Osteoblast (primary cell): ENCODE data around the gene ANKS1B. TPM values are rescaled to one million over a fixed set of nuclear protein-coding genes. Genes with fewer than 3 reads are reported as not detected.
A peak's percentile ranks its signal among the peaks of the same experiment; 100 is the strongest.

Source experiments
- DNase-seq: peaks from one replicate; pipeline ENCODE4 v3.0.0; 2011; ENCODE audit warnings: low spot score, mixed read lengths; ENCODE audit not compliant: insufficient read length; ENCODE audit errors: missing footprints
- H2AFZ ChIP-seq: 2 replicates; pipeline ENCODE4 v1.6.0; 2011; ENCODE audit warnings: mild to moderate bottlenecking, low read length
- H3K27ac ChIP-seq: 2 replicates; pipeline ENCODE4 v1.5.1; 2011; ENCODE audit warnings: mild to moderate bottlenecking, low read depth, low read length, moderate library complexity
- H3K27me3 ChIP-seq: 2 replicates; pipeline ENCODE4 v1.6.0; 2012; ENCODE audit warnings: mild to moderate bottlenecking, control low read depth, inconsistent platforms, low read length, moderate library complexity; ENCODE audit not compliant: insufficient read depth
- H3K36me3 ChIP-seq: 2 replicates; pipeline ENCODE4 v1.5.1; 2011; ENCODE audit warnings: mild to moderate bottlenecking, low read length, control low read depth, moderate library complexity; ENCODE audit not compliant: insufficient read depth
- H3K4me1 ChIP-seq: 2 replicates; pipeline ENCODE4 v1.5.1; 2011; ENCODE audit warnings: mild to moderate bottlenecking, low read length, control low read depth, moderate library complexity; ENCODE audit not compliant: insufficient read depth
- H3K4me2 ChIP-seq: 2 replicates; pipeline ENCODE4 v1.6.0; 2011; ENCODE audit warnings: mild to moderate bottlenecking, low read length; ENCODE audit not compliant: insufficient read depth
- H3K4me3 ChIP-seq: fragments of 200-600 bp; sonication (generic); 3 replicates; pipeline ENCODE4 v1.5.1; 2012; ENCODE audit warnings: mild to moderate bottlenecking, low read length, inconsistent platforms; ENCODE audit not compliant: insufficient read depth
- H3K79me2 ChIP-seq: 2 replicates; pipeline ENCODE4 v1.6.0; 2012; ENCODE audit warnings: mild to moderate bottlenecking, low read length, control low read depth, inconsistent platforms; ENCODE audit not compliant: insufficient read depth
- H3K9me3 ChIP-seq: 2 replicates; pipeline ENCODE4 v1.5.1; 2011; ENCODE audit warnings: low read depth, low read length, control low read depth
- H4K20me1 ChIP-seq: 2 replicates; pipeline ENCODE4 v1.6.0; 2012; ENCODE audit warnings: mild to moderate bottlenecking, low read length, control low read depth; ENCODE audit not compliant: insufficient read depth
- CTCF ChIP-seq: IDR thresholded peaks from 2 replicates; pipeline ENCODE4 v1.5.1; 2011; ENCODE audit warnings: mild to moderate bottlenecking, low read depth, low read length, moderate library complexity; ENCODE audit errors: extremely low read depth
- total RNA-seq: library from RNA; depleted of rRNA; stranded (reverse); fragments of >200 nt; gene quantifications from 2 replicates; pipeline ENCODE4 v1.2.3, GENCODE V29; 2012

The ANKS1B gene
- 2.2 and 2.4 TPM in 2 replicates for total RNA-seq

DNA sequence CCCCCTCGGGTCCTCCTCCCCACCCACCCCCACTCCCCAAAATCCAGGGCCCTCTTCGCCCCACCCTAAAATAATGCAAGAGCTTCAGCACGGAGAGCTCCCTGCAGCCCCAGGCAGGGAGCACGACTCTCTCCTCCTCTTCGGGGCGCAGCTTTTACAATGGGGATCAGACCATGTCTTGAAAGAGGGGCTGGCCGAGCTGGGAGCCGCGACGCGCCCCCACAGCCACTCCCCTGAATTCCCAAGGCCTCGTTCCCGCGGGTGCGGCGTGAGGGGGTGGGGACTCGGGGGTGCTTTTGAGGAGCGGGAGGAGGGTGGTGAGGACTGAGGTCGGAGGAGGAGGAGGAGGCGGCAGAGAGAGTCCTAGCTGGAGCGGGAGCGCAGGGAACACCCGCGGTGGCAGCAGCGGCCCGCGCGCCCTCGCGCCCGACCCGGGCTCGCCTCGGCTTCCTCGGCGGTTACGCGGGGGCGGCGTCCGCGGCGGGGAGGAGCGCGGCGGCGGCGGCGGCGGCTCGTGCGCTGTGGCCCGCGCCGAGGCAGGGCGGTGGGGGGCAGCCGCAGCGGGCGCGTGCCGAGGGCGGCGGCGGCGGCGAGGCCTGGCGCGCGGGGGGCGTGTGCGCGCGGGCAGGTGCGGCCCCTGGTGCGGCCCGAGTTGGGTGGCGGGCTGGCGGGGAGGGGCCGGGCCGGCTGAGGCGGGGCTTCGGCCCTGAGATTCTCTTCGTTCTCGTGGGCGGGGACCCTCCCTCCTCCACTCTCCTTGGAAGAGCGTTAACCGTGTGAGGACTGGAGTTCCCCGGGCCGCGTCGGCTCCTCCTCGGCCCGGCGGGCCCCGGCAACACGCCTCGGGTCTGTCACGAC is at the start of gene ANKS1B:
Gene ANKS1B (minus strand): TSS at position 666 of the 858 bp plus-strand sequence. CDS start 699 bp downstream, outside the sequence.
- Histone ChIP-seq H3K9me3 (no peaks in the 10 kb centered on the region), H3K4me1 (peaks cover 5% of the 10 kb centered on the region), H3K4me3 (peak within 1 kb of the TSS; percentile 71), H4K20me1 (no peaks in the 10 kb centered on the region), H3K36me3 (no peaks in the 10 kb centered on the region), H3K27ac (no peak within 1 kb of the TSS), H2AFZ (peak within 1 kb of the TSS; percentile 94), H3K4me2 (peak within 1 kb of the TSS; percentile 92), H3K79me2 (no peaks in the 10 kb centered on the region), H3K27me3 (peaks cover 29% of the 10 kb centered on the region)
- peak; percentile 92 for DNase-seq
- TF ChIP-seq CTCF: no peak

DNA sequence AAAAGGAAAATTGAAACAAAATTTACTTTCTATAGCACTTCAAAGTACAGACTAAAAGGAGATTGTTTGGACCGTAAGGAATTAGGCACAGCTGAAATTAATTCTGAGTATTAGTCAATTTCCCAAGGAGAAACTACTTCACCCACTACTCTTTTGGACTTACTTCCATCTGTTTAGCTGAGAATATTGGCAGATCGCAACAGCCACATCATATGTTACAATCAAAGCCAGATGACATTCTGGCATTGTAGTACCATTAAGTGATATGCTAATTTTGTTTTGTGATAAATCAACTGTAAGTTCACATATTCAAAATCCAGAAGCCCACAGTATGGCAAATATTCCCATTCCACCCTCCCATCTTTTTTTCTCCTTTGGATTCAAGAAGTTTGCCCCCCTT is 47.1 kb upstream of the ANKS1B start:
- Histone ChIP-seq H3K79me2 (no peaks in the 10 kb centered on the region), H3K36me3 (no peaks in the 10 kb centered on the region), H3K4me3 (no peak overlapping the region), H3K4me2 (no peak overlapping the region), H4K20me1 (no peaks in the 10 kb centered on the region), H3K9me3 (no peaks in the 10 kb centered on the region), H3K27ac (no peak overlapping the region), H2AFZ (no peak overlapping the region), H3K27me3 (no peaks in the 10 kb centered on the region), H3K4me1 (no peaks in the 10 kb centered on the region)
- TF ChIP-seq CTCF: no peak
- no peak for DNase-seq

DNA sequence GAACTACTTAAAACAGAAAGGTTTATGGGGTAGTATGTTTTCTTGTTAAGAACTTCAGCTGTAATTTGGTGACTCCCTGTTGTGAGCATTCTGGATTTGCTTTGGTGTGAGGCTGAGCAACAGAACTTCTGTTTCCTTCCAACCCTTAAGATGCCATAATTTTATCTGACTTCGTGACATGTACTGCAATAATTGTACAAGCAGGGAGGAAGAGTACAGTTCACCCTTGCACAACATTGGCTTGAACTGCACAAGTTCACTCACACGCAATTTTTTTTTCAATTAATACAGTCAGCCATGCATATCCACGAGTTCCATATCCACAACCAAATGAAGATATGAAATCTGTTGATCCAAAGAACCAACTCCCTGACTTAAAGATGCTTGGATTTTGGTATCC is 42.9 kb upstream of the ANKS1B start:
- Histone ChIP-seq H3K4me3 (no peak overlapping the region), H4K20me1 (no peaks in the 10 kb centered on the region), H3K4me1 (no peaks in the 10 kb centered on the region), H3K27ac (no peak overlapping the region), H3K4me2 (no peak overlapping the region), H2AFZ (no peak overlapping the region), H3K36me3 (no peaks in the 10 kb centered on the region), H3K79me2 (no peaks in the 10 kb centered on the region), H3K27me3 (no peaks in the 10 kb centered on the region), H3K9me3 (no peaks in the 10 kb centered on the region)
- TF ChIP-seq CTCF: no peak
- DNase-seq: no peak

GRCh38 chr12:100026241-100026640 is 41.5 kb upstream of the ANKS1B start:
- H3K27me3 ChIP-seq: no peaks in the 10 kb centered on the region
- H3K4me2 ChIP-seq: no peak overlapping the region
- H3K4me3 ChIP-seq: no peak overlapping the region
- no peak for DNase-seq
- H3K4me1 ChIP-seq: no peaks in the 10 kb centered on the region
- no peak overlapping the region for H3K27ac ChIP-seq
- H3K79me2 ChIP-seq: no peaks in the 10 kb centered on the region
- no peak for TF ChIP-seq CTCF
- no peaks in the 10 kb centered on the region for H3K36me3 ChIP-seq
- H2AFZ ChIP-seq: no peak overlapping the region
- H4K20me1 ChIP-seq: no peaks in the 10 kb centered on the region
- H3K9me3 ChIP-seq: no peaks in the 10 kb centered on the region
